ENCODE results near the gene PDE4D. TPM values are rescaled to one million over a fixed set of nuclear protein-coding genes. Genes with fewer than 3 reads are reported as not detected.
"Not testable (repeated sequence)": the region's sequence is repeated elsewhere in the genome, so short reads cannot be mapped to it uniquely, and the experiment has no call there.

Gene PDE4D
- total and polyA plus RNA-seq, 3 donors from 2014 or later = 7.8 to 13.9 (median 8.7) TPM

DNA sequence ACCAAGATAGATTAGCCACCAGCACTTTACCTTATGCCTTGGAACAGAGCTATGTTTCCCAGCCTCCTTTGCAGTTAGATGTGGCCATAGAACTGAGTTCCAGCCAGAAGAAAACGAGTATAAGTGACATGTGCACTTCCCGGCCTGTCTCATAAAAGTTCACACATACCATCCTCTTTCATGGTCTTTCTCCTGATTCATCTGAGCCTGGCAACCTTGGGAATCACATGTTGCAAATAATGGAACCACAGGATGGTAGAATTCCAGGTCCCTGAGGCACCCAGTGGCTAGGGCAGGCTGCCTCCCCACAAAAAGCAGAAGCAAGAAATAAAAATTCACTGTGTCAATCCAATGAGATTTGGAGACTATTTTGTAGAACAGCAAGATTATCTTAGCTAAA is 128.1 kb downstream of the PDE4D start:
- WGBS, 2 donors = 80 to 83% methylated on average over 2 of the region's 2 CpGs
- H3K27ac ChIP-seq = no peak overlapping the region
- H3K9me3 ChIP-seq = no peaks in the 10 kb centered on the region
- no peaks in the 10 kb centered on the region for H3K27me3 ChIP-seq
- H3K36me3 ChIP-seq (ENCODE audit: low read depth, missing control alignments) = no peaks in the 10 kb centered on the region
- DNase-seq = no peak
- TF ChIP-seq, protein P1, sequence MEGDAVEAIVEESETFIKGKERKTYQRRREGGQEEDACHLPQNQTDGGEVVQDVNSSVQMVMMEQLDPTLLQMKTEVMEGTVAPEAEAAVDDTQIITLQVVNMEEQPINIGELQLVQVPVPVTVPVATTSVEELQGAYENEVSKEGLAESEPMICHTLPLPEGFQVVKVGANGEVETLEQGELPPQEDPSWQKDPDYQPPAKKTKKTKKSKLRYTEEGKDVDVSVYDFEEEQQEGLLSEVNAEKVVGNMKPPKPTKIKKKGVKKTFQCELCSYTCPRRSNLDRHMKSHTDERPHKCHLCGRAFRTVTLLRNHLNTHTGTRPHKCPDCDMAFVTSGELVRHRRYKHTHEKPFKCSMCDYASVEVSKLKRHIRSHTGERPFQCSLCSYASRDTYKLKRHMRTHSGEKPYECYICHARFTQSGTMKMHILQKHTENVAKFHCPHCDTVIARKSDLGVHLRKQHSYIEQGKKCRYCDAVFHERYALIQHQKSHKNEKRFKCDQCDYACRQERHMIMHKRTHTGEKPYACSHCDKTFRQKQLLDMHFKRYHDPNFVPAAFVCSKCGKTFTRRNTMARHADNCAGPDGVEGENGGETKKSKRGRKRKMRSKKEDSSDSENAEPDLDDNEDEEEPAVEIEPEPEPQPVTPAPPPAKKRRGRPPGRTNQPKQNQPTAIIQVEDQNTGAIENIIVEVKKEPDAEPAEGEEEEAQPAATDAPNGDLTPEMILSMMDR (IDR thresholded peaks at IDR 0.05) = no peak
- TF ChIP-seq POLR2A (IDR thresholded peaks at IDR 0.05) = no peak
- intact Hi-C loops (cut with DNase I; ENCODE audit: low total_unique reads) = no loop called here
- peaks cover 6% of the 10 kb centered on the region for H3K4me1 ChIP-seq
- H3K4me3 ChIP-seq = no peak overlapping the region

DNA sequence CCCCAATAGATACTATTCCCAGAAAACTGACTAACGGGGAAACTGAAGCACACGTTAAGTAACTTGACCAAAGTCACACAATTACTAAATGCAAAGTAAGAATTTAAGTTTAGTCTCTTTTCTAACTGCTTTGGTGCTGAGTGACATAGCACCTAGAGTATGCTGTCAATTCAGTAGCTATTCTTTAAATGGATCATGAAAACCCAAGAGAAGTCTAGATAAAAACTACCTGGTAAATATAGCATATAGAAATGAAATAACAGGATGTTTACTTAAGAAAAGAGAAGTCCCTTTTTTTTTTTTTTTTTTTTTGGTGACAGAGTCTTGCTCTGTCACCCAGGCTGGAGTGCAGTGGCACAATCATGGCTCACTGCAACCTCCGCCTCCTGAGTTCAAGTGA is 129.2 kb downstream of the PDE4D start:
- TF ChIP-seq POLR2A (IDR thresholded peaks at IDR 0.05) = no peak
- TF ChIP-seq, protein P1 (IDR thresholded peaks at IDR 0.05) = no peak
- WGBS, 2 donors = 94 to 99% methylated on average over 3 of the region's 3 CpGs
- Histone ChIP-seq H3K27me3 (no peaks in the 10 kb centered on the region), H3K9me3 (no peaks in the 10 kb centered on the region), H3K27ac (no peak overlapping the region), H3K4me1 (peaks cover 6% of the 10 kb centered on the region), H3K4me3 (no peak overlapping the region), H3K36me3 (ENCODE audit: low read depth, missing control alignments) (no peaks in the 10 kb centered on the region)
- DNase-seq = no peak
- intact Hi-C loops (cut with DNase I; ENCODE audit: low total_unique reads) = no loop called here

DNA sequence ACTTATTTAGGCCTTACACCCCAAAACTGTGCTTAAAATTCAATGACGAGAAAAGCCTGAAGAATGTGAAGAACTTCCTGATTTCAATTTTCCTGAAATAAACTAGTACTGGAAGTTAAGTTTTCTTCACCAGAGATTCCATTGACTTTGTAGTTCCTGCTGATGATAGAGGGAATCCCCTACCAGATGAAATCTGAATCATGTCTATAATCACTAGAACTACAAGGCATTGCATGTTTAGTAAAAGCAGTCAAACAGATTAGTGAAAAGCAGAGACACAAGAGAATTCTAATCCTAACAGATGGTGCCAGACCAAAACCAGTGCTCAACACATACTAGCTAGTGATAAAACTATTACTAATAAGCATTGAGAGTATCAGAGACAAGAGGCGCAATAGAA is 130.0 kb downstream of the PDE4D start:
- intact Hi-C loops (cut with DNase I; ENCODE audit: low total_unique reads) = no loop called here
- H3K4me3 ChIP-seq = no peak overlapping the region
- no peak overlapping the region for H3K27ac ChIP-seq
- no peaks in the 10 kb centered on the region for H3K9me3 ChIP-seq
- H3K27me3 ChIP-seq = no peaks in the 10 kb centered on the region
- TF ChIP-seq, protein P1 (IDR thresholded peaks at IDR 0.05) = no peak
- no peak for TF ChIP-seq POLR2A (IDR thresholded peaks at IDR 0.05)
- WGBS, 2 donors = 89 to 97% methylated on average over 2 of the region's 2 CpGs
- H3K36me3 ChIP-seq (ENCODE audit: low read depth, missing control alignments) = no peaks in the 10 kb centered on the region
- DNase-seq = no peak
- peaks cover under 1% of the 10 kb centered on the region for H3K4me1 ChIP-seq

DNA sequence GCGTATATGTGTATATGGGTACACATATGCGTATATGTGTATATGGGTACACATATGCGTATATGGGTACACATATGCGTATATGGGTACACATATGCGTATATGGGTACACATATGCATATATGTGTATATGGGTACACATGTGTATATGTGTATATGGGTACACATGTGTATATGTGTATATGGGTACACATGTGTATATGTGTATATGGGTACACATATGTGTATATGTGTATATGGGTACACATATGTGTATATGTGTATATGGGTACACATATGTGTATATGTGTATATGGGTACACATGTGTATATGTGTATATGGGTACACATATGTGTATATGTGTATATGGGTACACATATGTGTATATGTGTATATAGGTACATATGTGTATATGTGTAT is 131.3 kb downstream of the PDE4D start:
- H3K4me3 ChIP-seq; H3K9me3 ChIP-seq; DNase-seq; H3K36me3 ChIP-seq (ENCODE audit: low read depth, missing control alignments); intact Hi-C loops (cut with DNase I; ENCODE audit: low total_unique reads); H3K27ac ChIP-seq; H3K4me1 ChIP-seq; H3K27me3 ChIP-seq: not testable (repeated sequence)
- WGBS, 2 donors = 92% methylated on average over 4 to 5 of the region's 5 CpGs

DNA sequence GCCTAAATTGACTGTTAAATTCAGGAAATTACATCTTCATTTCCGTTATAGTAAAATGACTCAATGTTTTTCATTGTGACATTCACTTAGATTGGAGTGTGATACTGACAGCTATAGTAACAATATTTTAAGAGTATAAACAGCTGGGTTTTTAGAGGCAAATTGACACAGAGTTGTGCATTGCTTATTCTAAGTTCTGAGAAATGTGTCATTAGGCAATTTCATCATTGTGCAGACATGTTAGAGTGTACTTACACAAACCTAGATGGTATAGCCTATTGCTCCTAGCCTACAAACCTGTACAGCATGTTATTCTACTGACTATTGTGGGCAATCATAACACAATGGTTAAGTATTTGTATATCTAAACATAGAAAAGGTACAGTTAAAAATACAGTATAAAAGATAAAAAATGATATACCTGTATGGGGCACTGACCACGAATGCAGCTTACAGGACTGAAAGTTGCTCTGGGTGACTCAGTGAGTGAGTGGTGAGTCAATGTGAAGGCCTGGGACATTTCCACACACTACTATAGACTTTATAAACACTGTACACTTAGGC is 132.7 kb downstream of the PDE4D start:
- Histone ChIP-seq H3K27ac (no peak overlapping the region), H3K4me1 (no peaks in the 10 kb centered on the region), H3K4me3 (no peak overlapping the region), H3K36me3 (ENCODE audit: low read depth, missing control alignments) (no peaks in the 10 kb centered on the region), H3K9me3 (no peaks in the 10 kb centered on the region), H3K27me3 (no peaks in the 10 kb centered on the region)
- TF ChIP-seq, protein P1 (IDR thresholded peaks at IDR 0.05) = no peak
- TF ChIP-seq POLR2A (IDR thresholded peaks at IDR 0.05) = no peak
- DNase-seq = no peak
- intact Hi-C loops (cut with DNase I; ENCODE audit: low total_unique reads) = no loop called here
- 67 to 83% methylated on average over 2 of the region's 2 CpGs for WGBS, 2 donors
